Cardiac muscle cell (in vitro differentiated cells and primary cell): ENCODE measurements around the gene EIF4E. TPM values are rescaled to one million over a fixed set of nuclear protein-coding genes. Genes with fewer than 3 reads are reported as not detected.

Experiments
- DNase-seq, 2 donors: peaks; one replicate each; pipeline versions ENCODE4 v3.0.0 to v3.0.0-alpha.2; 2010 to 2017; ENCODE audit warnings: low read depth in 1 of 2, low spot score in 1 of 2
- H3K27ac ChIP-seq: fragments of 200-600 bp; sonication (generic); 2 replicates; pipeline ENCODE4 v1.5.1; 2016
- H3K27me3 ChIP-seq: fragments of 200-600 bp; sonication (generic); 2 replicates; pipeline ENCODE4 v1.6.0; 2016; ENCODE audit warnings: control low read depth
- H3K36me3 ChIP-seq: fragments of 200-600 bp; sonication (generic); 2 replicates; pipeline ENCODE4 v1.5.1; 2016; ENCODE audit warnings: control low read depth
- H3K4me1 ChIP-seq: fragments of 200-600 bp; sonication (generic); 2 replicates; pipeline ENCODE4 v1.8.1; 2017; ENCODE audit warnings: low read depth, mild to moderate bottlenecking, mixed run types
- H3K4me3 ChIP-seq: fragments of 200-600 bp; sonication (generic); 2 replicates; pipeline ENCODE4 v1.5.1; 2016; ENCODE audit warnings: mild to moderate bottlenecking
- H3K9me3 ChIP-seq: fragments of 200-600 bp; sonication (generic); 2 replicates; pipeline ENCODE4 v1.5.1; 2017; ENCODE audit warnings: low read depth, mild to moderate bottlenecking, control low read depth
- polyA plus RNA-seq: library from polyadenylated mRNA; unstranded; fragments of >200 nt; fragmentation: Nextera tagmentation; extraction: Ambion mirVana; gene quantifications from 2 replicates; pipeline ENCODE4 v1.2.1, GENCODE V29; 2016
- total RNA-seq: library from RNA; depleted of rRNA; stranded (reverse); fragments of >200 nt; gene quantifications from 2 replicates; pipeline ENCODE4 v1.2.3, GENCODE V29; 2016
- TF ChIP-seq, protein P1 (sequence below): IDR thresholded peaks from 2 replicates; pipeline ENCODE4 v1.5.1; 2012; ENCODE audit warnings: low read depth, mild to moderate bottlenecking, low read length

Gene EIF4E
- total and polyA plus RNA-seq, 2 experiments from 2014 or later, result 119 to 143 TPM

DNA sequence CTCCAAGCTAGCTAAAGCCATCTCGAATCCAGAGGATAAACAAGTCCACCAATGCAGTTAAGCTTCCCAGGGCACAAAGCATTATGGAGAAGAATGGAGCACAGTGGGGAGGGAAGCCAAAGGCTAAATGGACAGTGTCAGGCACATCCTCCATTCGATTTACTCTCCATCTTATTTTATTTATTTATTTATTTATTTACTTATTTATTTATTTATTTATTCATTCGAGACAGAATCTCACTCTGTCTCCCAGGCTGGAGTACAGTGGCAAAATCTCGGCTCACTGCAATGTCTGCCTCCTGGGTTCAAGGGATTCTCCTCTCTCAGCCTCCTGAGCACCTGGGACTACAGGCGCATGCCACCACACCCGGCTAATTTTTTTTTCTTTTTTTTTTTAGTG lies 26.3 kb upstream of the EIF4E start:
- Histone ChIP-seq H3K27me3 (no peaks in the 10 kb centered on the region), H3K36me3 (no peaks in the 10 kb centered on the region), H3K4me1 (no peaks in the 10 kb centered on the region), H3K27ac (no peak overlapping the region), H3K9me3 (no peaks in the 10 kb centered on the region), H3K4me3 (no peak overlapping the region)
- DNase-seq, result no peak
- TF ChIP-seq, protein P1, sequence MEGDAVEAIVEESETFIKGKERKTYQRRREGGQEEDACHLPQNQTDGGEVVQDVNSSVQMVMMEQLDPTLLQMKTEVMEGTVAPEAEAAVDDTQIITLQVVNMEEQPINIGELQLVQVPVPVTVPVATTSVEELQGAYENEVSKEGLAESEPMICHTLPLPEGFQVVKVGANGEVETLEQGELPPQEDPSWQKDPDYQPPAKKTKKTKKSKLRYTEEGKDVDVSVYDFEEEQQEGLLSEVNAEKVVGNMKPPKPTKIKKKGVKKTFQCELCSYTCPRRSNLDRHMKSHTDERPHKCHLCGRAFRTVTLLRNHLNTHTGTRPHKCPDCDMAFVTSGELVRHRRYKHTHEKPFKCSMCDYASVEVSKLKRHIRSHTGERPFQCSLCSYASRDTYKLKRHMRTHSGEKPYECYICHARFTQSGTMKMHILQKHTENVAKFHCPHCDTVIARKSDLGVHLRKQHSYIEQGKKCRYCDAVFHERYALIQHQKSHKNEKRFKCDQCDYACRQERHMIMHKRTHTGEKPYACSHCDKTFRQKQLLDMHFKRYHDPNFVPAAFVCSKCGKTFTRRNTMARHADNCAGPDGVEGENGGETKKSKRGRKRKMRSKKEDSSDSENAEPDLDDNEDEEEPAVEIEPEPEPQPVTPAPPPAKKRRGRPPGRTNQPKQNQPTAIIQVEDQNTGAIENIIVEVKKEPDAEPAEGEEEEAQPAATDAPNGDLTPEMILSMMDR, result no peak

GRCh38 chr4:98951710-98952109 lies 22.8 kb upstream of the EIF4E start:
- Histone ChIP-seq H3K9me3 (no peaks in the 10 kb centered on the region), H3K36me3 (no peaks in the 10 kb centered on the region), H3K27ac (no peak overlapping the region), H3K4me1 (no peaks in the 10 kb centered on the region), H3K27me3 (no peaks in the 10 kb centered on the region), H3K4me3 (no peak overlapping the region)
- no peak for DNase-seq
- TF ChIP-seq, protein P1, result no peak

GRCh38 chr4:98950925-98951324 lies 22.0 kb upstream of the EIF4E start:
- H3K4me1 ChIP-seq, result no peaks in the 10 kb centered on the region
- no peaks in the 10 kb centered on the region for H3K9me3 ChIP-seq
- no peaks in the 10 kb centered on the region for H3K36me3 ChIP-seq
- no peaks in the 10 kb centered on the region for H3K27me3 ChIP-seq
- DNase-seq, result no peak
- H3K4me3 ChIP-seq, result no peak overlapping the region
- H3K27ac ChIP-seq, result no peak overlapping the region
- TF ChIP-seq, protein P1, result no peak

DNA sequence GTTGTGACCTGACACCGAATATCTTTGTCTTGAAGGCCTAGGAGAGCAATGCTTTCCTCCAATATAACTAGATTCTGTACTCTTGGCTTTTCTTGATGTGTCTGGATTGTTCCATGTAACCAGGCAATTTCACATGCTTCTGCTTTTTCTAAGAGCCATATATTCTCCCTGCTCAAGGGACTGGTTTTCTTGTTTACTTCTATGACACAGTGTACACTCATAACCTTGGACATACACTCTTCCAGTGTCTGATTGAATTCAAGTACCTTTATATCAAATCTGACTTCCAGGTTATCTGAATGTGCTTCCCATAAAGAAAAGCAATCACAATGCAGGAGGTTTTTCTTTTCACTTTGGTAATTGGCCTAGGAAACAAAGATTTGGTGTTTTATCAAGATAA lies 17.4 kb upstream of the EIF4E start:
- no peak for DNase-seq
- no peak overlapping the region for H3K4me3 ChIP-seq
- no peaks in the 10 kb centered on the region for H3K27me3 ChIP-seq
- no peaks in the 10 kb centered on the region for H3K4me1 ChIP-seq
- H3K36me3 ChIP-seq, result no peaks in the 10 kb centered on the region
- H3K9me3 ChIP-seq, result no peaks in the 10 kb centered on the region
- TF ChIP-seq, protein P1, result no peak
- H3K27ac ChIP-seq, result no peak overlapping the region

DNA sequence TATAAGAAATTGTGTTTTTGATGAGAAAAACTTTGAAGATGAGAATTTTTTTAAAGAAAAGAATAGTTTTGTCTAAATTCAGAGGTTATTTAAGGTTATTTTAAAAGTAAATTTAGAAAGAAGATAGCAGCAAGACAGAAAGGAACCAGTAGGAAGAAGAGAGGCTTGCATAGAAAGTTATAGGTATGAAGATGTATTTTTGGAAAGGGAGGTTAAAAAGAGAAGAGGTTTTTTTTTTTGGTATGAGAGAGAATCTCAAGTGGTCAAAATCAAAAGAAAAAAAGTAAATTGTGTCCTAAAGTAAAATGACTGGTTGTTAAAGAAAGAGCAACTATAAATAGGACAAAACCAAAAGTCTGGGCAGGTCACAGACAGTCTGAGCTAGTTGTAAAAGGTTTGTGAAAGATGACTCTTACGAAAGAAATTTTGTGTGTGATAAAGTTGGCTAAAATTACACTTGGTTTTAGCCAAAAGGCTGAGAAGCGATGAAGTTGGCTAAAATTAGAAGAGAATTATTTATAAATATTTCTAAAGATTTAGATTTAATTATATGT lies 16.4 kb upstream of the EIF4E start:
- no peak overlapping the region for H3K4me3 ChIP-seq
- H3K9me3 ChIP-seq, result no peaks in the 10 kb centered on the region
- H3K36me3 ChIP-seq, result no peaks in the 10 kb centered on the region
- no peak overlapping the region for H3K27ac ChIP-seq
- H3K27me3 ChIP-seq, result no peaks in the 10 kb centered on the region
- TF ChIP-seq, protein P1, result no peak
- no peaks in the 10 kb centered on the region for H3K4me1 ChIP-seq
- peak in 1 of 2 donors; percentile 31 for DNase-seq
